Measurements from ENCODE around the gene RDH11.
"Not testable (repeated sequence)": the region's sequence is repeated elsewhere in the genome, so short reads cannot be mapped to it uniquely, and the experiment has no call there.

RDH11 gene

DNA sequence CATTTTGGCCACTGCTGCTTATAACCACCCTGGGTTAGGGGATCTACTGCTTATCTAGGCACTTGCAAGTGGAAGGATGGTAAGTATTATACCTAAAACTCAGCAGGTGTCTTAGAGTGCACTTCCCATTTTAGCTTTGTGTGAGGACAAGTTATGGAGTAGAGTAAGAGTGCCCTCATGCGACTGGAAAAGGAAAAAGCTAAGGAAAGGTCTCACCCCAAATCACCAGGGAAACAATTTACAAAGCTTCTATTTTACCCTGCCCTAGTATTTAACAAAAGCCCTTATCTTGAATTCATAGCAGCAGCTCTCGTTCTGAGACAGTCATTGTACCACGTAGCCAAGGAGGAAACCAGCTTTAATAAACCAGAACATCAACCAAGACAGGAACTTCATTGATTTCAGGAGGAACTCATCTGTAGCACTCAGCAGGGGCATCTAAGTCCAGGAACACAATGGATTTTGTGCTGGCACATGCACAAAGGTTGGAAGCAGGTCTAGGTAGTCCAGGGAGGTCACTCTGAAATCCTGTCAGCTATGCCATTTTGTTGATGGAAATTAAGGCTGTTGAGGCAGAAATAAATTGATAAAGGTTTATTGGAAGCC lies 9.0 kb upstream of the RDH11 start:
- TF ChIP-seq, protein P1, sequence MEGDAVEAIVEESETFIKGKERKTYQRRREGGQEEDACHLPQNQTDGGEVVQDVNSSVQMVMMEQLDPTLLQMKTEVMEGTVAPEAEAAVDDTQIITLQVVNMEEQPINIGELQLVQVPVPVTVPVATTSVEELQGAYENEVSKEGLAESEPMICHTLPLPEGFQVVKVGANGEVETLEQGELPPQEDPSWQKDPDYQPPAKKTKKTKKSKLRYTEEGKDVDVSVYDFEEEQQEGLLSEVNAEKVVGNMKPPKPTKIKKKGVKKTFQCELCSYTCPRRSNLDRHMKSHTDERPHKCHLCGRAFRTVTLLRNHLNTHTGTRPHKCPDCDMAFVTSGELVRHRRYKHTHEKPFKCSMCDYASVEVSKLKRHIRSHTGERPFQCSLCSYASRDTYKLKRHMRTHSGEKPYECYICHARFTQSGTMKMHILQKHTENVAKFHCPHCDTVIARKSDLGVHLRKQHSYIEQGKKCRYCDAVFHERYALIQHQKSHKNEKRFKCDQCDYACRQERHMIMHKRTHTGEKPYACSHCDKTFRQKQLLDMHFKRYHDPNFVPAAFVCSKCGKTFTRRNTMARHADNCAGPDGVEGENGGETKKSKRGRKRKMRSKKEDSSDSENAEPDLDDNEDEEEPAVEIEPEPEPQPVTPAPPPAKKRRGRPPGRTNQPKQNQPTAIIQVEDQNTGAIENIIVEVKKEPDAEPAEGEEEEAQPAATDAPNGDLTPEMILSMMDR (IDR thresholded peaks at IDR 0.05; ENCODE audit: low read depth, low read length), result peak; percentile 74
- peak; percentile 74 to 75 for DNase-seq (ENCODE audit: low read depth in 2 of 2)
- no peak overlapping the region for H3K4me3 ChIP-seq (replicated peaks in 1 of 2; ENCODE audit: low read depth in 2 of 2, low read length in 2 of 2)

DNA sequence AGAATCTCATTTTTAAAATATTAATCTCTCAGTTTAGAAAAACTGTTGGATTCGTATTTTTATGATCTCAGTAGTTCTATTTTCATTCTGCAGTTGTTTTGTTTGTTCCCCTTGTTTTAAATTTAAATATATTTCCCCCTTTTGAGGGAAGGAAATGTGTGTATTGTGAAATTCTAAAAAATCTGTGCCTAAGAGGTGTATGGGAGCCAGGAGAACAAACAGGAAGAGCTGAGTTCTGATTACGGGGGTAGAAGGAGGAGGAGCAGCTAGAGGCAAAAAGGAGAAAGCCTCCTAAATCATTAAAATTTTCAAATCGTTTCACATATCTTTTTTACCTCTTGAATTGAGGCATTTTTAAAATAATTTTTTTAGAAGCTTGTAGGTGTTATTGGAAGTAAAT lies 8.4 kb upstream of the RDH11 start:
- H3K4me3 ChIP-seq (replicated peaks in 1 of 2; ENCODE audit: low read depth in 2 of 2, low read length in 2 of 2), result no peak overlapping the region
- TF ChIP-seq, protein P1 (IDR thresholded peaks at IDR 0.05; ENCODE audit: low read depth, low read length), result no peak
- no peak for DNase-seq (ENCODE audit: low read depth in 2 of 2)

DNA sequence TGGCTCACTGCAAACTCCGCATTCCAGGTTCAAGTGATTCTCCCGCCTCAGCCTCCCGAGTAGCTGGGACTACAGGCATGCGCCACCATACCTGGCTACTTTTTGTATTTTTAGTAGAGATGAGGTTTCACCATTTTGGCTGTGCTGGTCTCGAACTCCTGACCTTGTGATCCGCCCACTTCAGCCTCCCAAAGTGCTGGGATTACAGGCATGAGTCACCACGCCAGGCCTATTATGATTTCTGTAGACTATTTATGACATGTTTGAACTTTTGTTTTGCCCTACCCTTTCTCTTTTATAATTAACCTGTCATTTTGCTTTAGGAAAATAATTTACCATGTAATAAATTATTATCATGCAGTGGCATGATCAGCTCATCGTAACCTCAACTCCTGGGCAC lies 5.9 kb upstream of the RDH11 start, which contains the start of gene RDH12:
TSS of gene RDH12 (plus strand) at position 395 of the 400 bp plus-strand sequence. CDS start 20,757 bp downstream, outside the sequence.
- DNase-seq (ENCODE audit: low read depth in 2 of 2); H3K4me3 ChIP-seq (replicated peaks in 1 of 2; ENCODE audit: low read depth in 2 of 2, low read length in 2 of 2): not testable (repeated sequence)

DNA sequence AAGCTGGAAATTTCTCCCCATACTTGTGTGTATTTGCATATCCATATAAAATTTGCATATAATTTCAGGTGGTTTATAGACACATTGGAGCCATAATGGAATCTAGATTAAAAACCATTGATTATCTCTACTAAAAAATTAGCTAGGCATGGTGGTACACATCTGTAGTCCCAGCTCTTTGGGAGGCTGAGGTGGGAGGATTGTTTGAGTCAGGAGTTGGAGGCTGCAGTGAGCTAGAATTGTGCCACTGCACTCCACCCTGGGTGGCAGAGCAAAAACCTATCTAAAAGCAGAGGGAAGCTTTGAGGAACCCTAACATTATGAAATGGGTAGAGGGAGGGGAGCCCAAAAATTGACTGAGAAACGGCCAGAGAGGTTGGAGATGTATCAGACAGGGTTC lies 2.6 kb upstream of the RDH11 start:
- TF ChIP-seq, protein P1 (IDR thresholded peaks at IDR 0.05; ENCODE audit: low read depth, low read length), result no peak
- no peak for DNase-seq (ENCODE audit: low read depth in 2 of 2)
- H3K4me3 ChIP-seq (replicated peaks in 1 of 2; ENCODE audit: low read depth in 2 of 2, low read length in 2 of 2), result no peak overlapping the region

DNA sequence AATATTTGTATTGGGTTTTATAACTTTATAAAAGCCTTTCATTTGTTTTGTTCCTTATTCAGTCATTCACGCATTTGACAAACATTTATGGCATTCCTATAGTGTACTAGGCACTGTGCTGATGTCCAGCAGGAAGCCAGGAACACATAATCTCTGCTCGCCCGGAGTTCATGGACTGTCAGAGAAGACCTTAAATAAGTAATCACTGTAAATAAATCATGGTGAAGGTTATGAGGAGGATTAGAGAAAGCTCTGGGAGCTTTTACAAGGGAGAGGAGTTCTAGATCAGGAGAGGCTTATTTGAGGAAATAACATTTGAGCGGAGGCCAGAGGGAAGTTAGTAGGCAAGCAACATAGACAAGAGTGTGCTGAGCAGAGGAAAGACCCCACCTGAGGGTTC lies 1.4 kb upstream of the RDH11 start:
- TF ChIP-seq, protein P1 (IDR thresholded peaks at IDR 0.05; ENCODE audit: low read depth, low read length), result no peak
- DNase-seq (ENCODE audit: low read depth in 2 of 2), result no peak
- H3K4me3 ChIP-seq (replicated peaks in 1 of 2; ENCODE audit: low read depth in 2 of 2, low read length in 2 of 2), result no peak overlapping the region

DNA sequence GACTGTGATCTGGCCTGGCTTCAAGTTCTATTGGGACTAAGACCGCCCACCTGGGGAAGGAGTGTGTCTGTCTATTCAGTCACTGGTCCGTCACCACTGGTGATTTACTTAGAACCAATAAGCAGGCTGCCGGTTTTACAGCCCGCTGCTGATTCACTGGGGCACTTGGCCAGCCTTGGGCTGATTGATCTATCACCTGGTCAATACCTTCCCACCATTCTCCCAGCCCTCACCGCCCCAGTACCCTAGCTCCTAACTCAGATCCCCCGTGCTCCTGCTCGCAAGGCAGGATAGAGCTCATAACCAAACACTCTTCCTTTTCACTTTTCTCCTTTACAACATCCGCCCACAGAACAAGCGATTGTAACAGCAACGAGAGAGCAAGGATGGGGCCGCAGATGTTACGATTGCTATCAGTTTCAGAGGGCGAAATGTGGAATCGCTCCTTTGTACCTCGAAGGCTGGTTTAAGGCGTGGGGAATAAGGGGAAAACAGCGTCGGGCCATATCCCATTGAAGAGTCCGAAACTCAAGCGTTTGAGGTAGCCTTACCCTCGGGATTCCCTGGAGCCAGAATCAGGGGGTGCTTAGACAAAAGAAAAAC lies 672 bp downstream of the RDH11 start:
- H3K4me3 ChIP-seq (replicated peaks in 1 of 2; ENCODE audit: low read depth in 2 of 2, low read length in 2 of 2), result peak overlapping the region; percentile 81 to 90
- TF ChIP-seq, protein P1 (IDR thresholded peaks at IDR 0.05; ENCODE audit: low read depth, low read length), result no peak
- peak; percentile 91 to 96 for DNase-seq (ENCODE audit: low read depth in 2 of 2)

DNA sequence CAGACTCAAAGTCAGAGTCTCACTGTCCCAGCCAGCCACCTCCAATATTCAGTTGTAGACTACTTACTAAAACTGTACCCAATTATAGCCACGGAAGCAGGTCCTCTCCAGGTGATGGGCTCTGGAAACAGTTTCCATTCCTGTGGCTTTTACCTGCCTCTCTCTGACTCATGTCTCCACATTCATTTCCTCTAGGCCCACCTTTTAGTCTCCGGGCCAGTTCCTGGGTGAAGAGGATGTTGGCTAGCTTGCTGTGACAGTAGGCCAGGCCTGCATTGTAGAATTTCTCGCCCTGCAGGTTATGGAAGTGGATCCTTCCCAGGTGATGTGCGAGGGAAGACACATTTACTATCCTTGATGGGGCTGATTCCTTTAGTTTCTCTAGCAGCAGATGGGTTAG lies 5.6 kb downstream of the RDH11 start:
- TF ChIP-seq, protein P1 (IDR thresholded peaks at IDR 0.05; ENCODE audit: low read depth, low read length), result no peak
- no peak overlapping the region for H3K4me3 ChIP-seq (replicated peaks in 1 of 2; ENCODE audit: low read depth in 2 of 2, low read length in 2 of 2)
- no peak for DNase-seq (ENCODE audit: low read depth in 2 of 2)

Measured in cardiac fibroblast (primary cell).